CD4-positive, alpha-beta memory T cell (primary cell): Measurements from ENCODE around the gene JADE1. TPM values are rescaled to one million over a fixed set of nuclear protein-coding genes. Genes with fewer than 3 reads are reported as not detected.

Source experiments
- CTCF ChIA-PET: fragments of 350-600 bp; sonication (Branson Sonifier 250); formaldehyde crosslinking; loops from one replicate; lab custom pipeline; 2021; ENCODE audit warnings: inconsistent platforms; ENCODE audit not compliant: partially characterized antibody; lab: Charles Lee
- POLR2A ChIA-PET: fragments of 350-600 bp; sonication (Branson Sonifier 250); formaldehyde crosslinking; loops from one replicate; lab custom pipeline; 2021; ENCODE audit not compliant: partially characterized antibody; lab: Charles Lee
- DNase-seq, 5 donors: peaks; one replicate each; pipeline versions ENCODE4 v3.0.0 to v3.0.0-alpha.2; 2020 to 2022; ENCODE audit warnings: mixed read lengths in 1 of 5
- H3K27ac ChIP-seq: one replicate; pipeline ENCODE4 v1.7.0; 2013; ENCODE audit warnings: low read depth, low read length
- H3K27me3 ChIP-seq: 2 replicates; pipeline ENCODE4 v1.7.0; 2013; ENCODE audit warnings: mild to moderate bottlenecking, low read length, moderate library complexity; ENCODE audit not compliant: insufficient read depth
- H3K36me3 ChIP-seq: 2 replicates; pipeline ENCODE4 v1.7.0; 2013; ENCODE audit warnings: mild to moderate bottlenecking, low read length, moderate library complexity; ENCODE audit not compliant: insufficient read depth
- H3K4me1 ChIP-seq: 2 replicates; pipeline ENCODE4 v1.7.0; 2013; ENCODE audit warnings: mild to moderate bottlenecking, low read length, moderate library complexity; ENCODE audit not compliant: insufficient read depth
- H3K4me3 ChIP-seq, 2 donors: one replicate each; pipeline ENCODE4 v1.7.0; 2013; ENCODE audit warnings: low read length in 2 of 2, mild to moderate bottlenecking in 1 of 2
- H3K9me3 ChIP-seq, 2 donors: one replicate each; pipeline ENCODE4 v1.7.0; 2013; ENCODE audit warnings: low read length in 2 of 2, control low read depth in 1 of 2; ENCODE audit not compliant: control insufficient read depth in 1 of 2
- H3K27ac Mint-ChIP-seq, 7 donors: one replicate each; pipeline ENCODE4 v1.8.0; 2020 to 2021; ENCODE audit warnings: mixed read lengths in 7 of 7, mild to moderate bottlenecking in 6 of 7, inconsistent platforms in 3 of 7, moderate library complexity in 3 of 7
- H3K27me3 Mint-ChIP-seq, 2 donors: one replicate each; pipeline ENCODE4 v1.8.0; 2020 to 2021; ENCODE audit warnings: mixed read lengths in 2 of 2
- H3K36me3 Mint-ChIP-seq, 2 donors: one replicate each; pipeline ENCODE4 v1.8.0; 2020 to 2021; ENCODE audit warnings: mixed read lengths in 2 of 2, inconsistent platforms in 1 of 2, mild to moderate bottlenecking in 1 of 2
- H3K4me1 Mint-ChIP-seq, 4 donors: one replicate each; pipeline ENCODE4 v1.8.0; 2020 to 2021; ENCODE audit warnings: mixed read lengths in 4 of 4, mild to moderate bottlenecking in 1 of 4
- H3K4me3 Mint-ChIP-seq, 8 donors: one replicate each; pipeline ENCODE4 v1.8.0; 2020 to 2021; ENCODE audit warnings: mixed read lengths in 8 of 8, mild to moderate bottlenecking in 7 of 8, moderate library complexity in 6 of 8, inconsistent platforms in 3 of 8
- H3K9me3 Mint-ChIP-seq, 8 donors: one replicate each; pipeline ENCODE4 v1.8.0; 2020 to 2021; ENCODE audit warnings: mixed read lengths in 8 of 8, mild to moderate bottlenecking in 5 of 8, inconsistent platforms in 3 of 8, moderate library complexity in 1 of 8
- intact Hi-C: fragments of 100-400 bp; cut with micrococcal nuclease; formaldehyde crosslinking; loops from one replicate; pipeline ENCODE4 v1.15.1; 2023
- polyA plus RNA-seq, 2 donors: library from polyadenylated mRNA; unstranded; fragments of 300-500 nt; fragmentation: Illumina TruSeq; gene quantifications; one replicate each; pipeline ENCODE4 v1.2.3, GENCODE V29; 2021
- total RNA-seq, 2 experiments: library from RNA; stranded (reverse); gene quantifications; one replicate each; pipeline ENCODE4 v1.2.3, GENCODE V29; 2021

The JADE1 gene
- total RNA-seq, result 10 to 100 TPM; 65.6 to 67.3 TPM
- 10 to 100 TPM; 44.9 to 54.2 TPM for polyA plus RNA-seq

DNA sequence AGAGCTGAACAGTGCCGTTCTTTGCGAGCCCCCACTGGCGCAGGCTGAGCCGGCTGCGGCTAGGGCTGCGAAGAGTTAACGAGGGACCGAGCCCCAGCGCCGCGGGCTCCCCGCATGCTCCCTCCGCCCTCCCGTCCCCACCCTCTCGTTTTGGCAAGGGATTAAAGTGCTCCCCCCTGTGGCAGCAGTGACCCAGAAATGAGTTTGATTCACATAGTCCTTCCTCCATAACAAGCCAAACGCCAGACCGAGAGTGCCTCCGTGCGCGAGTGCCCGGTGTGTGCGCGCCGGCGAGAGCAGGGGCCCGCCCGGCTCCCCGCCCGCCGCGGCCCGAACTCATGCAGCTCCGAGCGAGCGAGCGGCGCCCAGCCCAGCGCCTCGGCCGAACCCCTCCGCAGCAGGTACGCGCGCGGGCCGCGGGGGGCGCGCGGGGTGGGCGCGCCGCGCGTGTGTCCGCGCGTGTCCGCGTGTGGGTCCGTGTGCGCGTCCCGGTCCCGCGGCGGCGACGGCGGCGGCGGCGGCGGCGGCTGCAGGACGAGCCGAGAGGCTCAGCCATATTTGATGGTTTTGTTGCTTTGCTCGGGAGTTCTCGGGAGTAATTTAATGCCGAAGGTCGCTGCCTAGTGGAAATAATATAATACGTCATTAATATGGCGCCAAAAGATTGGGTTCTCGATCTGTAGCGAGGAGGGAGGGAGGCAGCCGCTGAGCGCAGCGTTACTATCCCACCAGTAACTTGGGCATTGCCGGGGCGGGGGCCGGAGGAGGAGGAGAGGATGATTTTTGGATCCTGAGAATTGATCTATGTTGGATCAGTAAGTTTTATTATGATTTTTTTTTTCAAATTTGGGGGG, at the start of gene JADE1:
Gene JADE1, plus strand, starts transcription at position 224 of the 854 bp plus-strand sequence. CDS start 22,059 bp downstream, outside the sequence.
- Histone ChIP-seq H3K36me3 (no peaks in the 10 kb centered on the region), H3K27me3 (no peaks in the 10 kb centered on the region), H3K4me3 (peak within 1 kb of the TSS; percentile 89 to 98), H3K9me3 (no peaks in the 10 kb centered on the region), H3K27ac (peak within 1 kb of the TSS; percentile 61), H3K4me1 (peaks cover 23% of the 10 kb centered on the region)
- Mint-ChIP-seq H3K36me3 (peaks cover 0 to 12% of the 10 kb centered on the region in 2 donors), H3K4me1 (peaks cover 9 to 38% (median 18%) of the 10 kb centered on the region in 4 donors), H3K9me3 (no peaks in the 10 kb centered on the region), H3K4me3 (peak within 1 kb of the TSS; percentile 96 to 100 (median 99)), H3K27ac (peak within 1 kb of the TSS; percentile 96 to 100 (median 98)), H3K27me3 (no peaks in the 10 kb centered on the region)
- peak; percentile 88 to 94 (median 90) for DNase-seq
- ChIA-PET CTCF (interaction anchor here (1.1 to 2.4 kb wide), 4 partner anchors 11 to 235 kb away, joined by 3 to 17 read pairs (median 12); no protein-coding TSS in a partner anchor), POLR2A (interaction anchor here (0.6 to 2.3 kb wide), 11 partner anchors 45 to 844 kb away, joined by 3 to 15 read pairs (median 3); partner anchors contain the start of genes ABHD18, LARP1B, MFSD8 and SCLT1)
- intact Hi-C loops, result loop anchor here (1.0 to 5.0 kb wide), 8 partner anchors 27 to 929 kb away; partner anchors contain the start of genes ABHD18, LARP1B, MFSD8 and PLK4

DNA sequence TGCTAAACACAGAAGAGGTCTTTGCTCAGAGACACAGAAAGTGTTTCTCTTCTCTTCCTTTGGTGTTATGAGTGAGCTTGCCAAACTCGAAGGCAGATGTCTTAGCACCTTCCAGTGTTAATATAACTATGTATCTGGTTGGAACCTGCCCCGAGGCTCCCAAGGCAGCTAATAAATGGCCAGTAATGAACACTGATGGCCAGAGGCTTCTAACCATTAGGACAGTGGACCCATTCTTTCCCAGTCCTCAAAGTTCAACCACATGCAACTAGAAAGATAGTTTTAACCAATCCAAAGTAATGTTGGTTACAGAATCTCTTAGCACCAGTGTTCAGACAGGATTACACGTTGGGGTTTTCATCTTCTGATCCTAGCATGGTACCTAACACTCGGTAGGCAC, 42.7 kb upstream of the JADE1 start:
- Mint-ChIP-seq H3K4me3 (no peak overlapping the region), H3K36me3 (no peaks in the 10 kb centered on the region), H3K9me3 (no peaks in the 10 kb centered on the region), H3K4me1 (peaks cover 4 to 7% (median 4%) of the 10 kb centered on the region in 4 donors), H3K27me3 (peaks cover 0 to 1% of the 10 kb centered on the region in 2 donors), H3K27ac (no peak overlapping the region)
- Histone ChIP-seq H3K4me3 (no peak overlapping the region), H3K27me3 (no peaks in the 10 kb centered on the region), H3K4me1 (no peaks in the 10 kb centered on the region), H3K36me3 (no peaks in the 10 kb centered on the region), H3K27ac (no peak overlapping the region), H3K9me3 (no peaks in the 10 kb centered on the region)
- POLR2A ChIA-PET, result no interaction called here
- CTCF ChIA-PET, result no interaction called here
- DNase-seq, result no peak
- intact Hi-C loops, result no loop called here

DNA sequence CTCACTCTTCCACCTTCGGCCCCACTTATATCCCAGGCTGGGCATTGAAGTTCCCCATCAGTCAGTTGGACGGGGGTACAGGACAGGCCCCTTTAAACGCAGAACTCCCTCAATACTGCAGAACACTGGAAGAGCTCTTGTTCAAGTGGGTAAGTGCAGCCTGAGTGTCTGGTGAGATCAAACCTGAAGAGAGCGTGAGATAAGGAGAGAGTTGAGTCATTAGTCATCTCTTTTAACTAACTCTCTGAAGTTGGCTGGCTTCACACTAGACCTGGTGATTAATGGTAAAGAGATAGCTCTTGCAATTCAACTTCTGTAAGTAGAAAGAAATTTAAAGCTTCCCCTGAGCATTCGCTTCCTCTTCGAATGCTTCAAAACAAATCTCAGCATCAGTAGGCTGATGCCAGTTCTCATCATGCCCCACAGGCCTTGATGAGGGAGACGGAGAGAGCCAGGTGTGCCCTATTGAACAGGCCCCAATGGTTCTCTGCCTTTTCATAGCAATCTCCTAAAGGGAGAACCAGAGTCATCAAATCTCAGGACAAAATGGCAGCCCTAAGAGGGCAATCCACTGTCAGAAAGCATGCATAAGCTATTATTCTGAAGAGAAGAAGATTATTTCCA, 41.0 kb upstream of the JADE1 start:
- H3K27me3 ChIP-seq, result no peaks in the 10 kb centered on the region
- CTCF ChIA-PET, result interaction anchor here (0.6 to 1.4 kb wide), 3 partner anchors 17 to 120 kb away, joined by 3 to 4 read pairs (median 3); no protein-coding TSS in a partner anchor
- H3K36me3 ChIP-seq, result no peaks in the 10 kb centered on the region
- H3K9me3 Mint-ChIP-seq, result no peaks in the 10 kb centered on the region
- H3K4me1 Mint-ChIP-seq, result peaks cover 4 to 7% (median 4%) of the 10 kb centered on the region in 4 donors
- no peak overlapping the region for H3K4me3 ChIP-seq
- no peaks in the 10 kb centered on the region for H3K4me1 ChIP-seq
- no peaks in the 10 kb centered on the region for H3K9me3 ChIP-seq
- intact Hi-C loops, result no loop called here
- H3K27ac Mint-ChIP-seq, result no peak overlapping the region
- H3K27ac ChIP-seq, result no peak overlapping the region
- POLR2A ChIA-PET, result no interaction called here
- DNase-seq, result no peak
- no peak overlapping the region for H3K4me3 Mint-ChIP-seq
- peaks cover 0 to 1% of the 10 kb centered on the region in 2 donors for H3K27me3 Mint-ChIP-seq
- H3K36me3 Mint-ChIP-seq, result no peaks in the 10 kb centered on the region

DNA sequence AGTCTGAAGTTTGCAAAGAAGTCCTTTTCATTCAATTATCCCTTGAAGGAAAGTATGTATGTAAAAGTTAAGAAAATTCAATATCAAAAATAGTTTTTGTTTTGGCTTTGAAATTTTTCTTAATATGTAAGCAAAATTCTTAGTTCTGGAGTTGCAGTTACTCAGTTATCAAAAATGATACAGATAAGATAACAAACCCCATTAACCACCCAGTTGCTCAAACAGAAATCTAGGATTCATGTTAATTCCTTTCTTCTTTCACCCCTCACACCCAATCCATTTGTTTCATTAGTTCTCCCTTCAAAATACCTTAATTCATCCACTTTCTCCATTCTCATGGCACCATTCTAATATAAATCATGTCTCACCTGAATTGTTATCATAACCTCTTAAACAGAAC, 40.5 kb upstream of the JADE1 start:
- intact Hi-C loops, result no loop called here
- Mint-ChIP-seq H3K27me3 (peaks cover 0 to 1% of the 10 kb centered on the region in 2 donors), H3K4me1 (peaks cover 4 to 7% (median 4%) of the 10 kb centered on the region in 4 donors), H3K27ac (no peak overlapping the region), H3K36me3 (no peaks in the 10 kb centered on the region), H3K9me3 (no peaks in the 10 kb centered on the region), H3K4me3 (no peak overlapping the region)
- no peaks in the 10 kb centered on the region for H3K27me3 ChIP-seq
- no peaks in the 10 kb centered on the region for H3K9me3 ChIP-seq
- ChIA-PET CTCF (no interaction called here), POLR2A (no interaction called here)
- no peak overlapping the region for H3K27ac ChIP-seq
- H3K36me3 ChIP-seq, result no peaks in the 10 kb centered on the region
- no peak overlapping the region for H3K4me3 ChIP-seq
- H3K4me1 ChIP-seq, result no peaks in the 10 kb centered on the region
- no peak for DNase-seq

DNA sequence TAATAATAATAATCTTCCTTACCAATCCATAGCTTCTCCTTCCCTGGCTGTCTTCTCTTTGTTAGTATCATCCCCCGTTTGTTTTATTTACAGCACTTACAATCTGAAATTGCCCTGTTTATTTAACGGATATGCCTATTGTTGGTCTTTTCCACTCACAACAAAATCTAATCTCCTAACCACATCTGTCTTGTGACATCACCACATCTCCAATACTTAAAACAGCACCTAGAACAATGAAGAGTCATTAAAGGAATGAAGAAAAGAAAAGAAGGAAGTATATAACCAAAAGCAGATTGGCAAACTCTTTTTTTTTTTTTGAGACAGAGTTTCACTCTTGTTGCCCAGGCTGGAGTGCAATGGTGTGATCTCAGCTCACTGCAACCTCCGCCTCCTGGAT, 38.7 kb upstream of the JADE1 start:
- Mint-ChIP-seq H3K27me3 (peaks cover 0 to 2% of the 10 kb centered on the region in 2 donors), H3K4me3 (peak overlapping the region in 1 of 8 donors; percentile 13), H3K36me3 (no peaks in the 10 kb centered on the region), H3K9me3 (no peaks in the 10 kb centered on the region), H3K27ac (no peak overlapping the region), H3K4me1 (peaks cover 4 to 7% (median 4%) of the 10 kb centered on the region in 4 donors)
- DNase-seq, result peak in 3 of 5 donors; percentile 9 to 29 (median 12)
- Histone ChIP-seq H3K9me3 (no peaks in the 10 kb centered on the region), H3K4me1 (no peaks in the 10 kb centered on the region), H3K4me3 (no peak overlapping the region), H3K27ac (no peak overlapping the region), H3K27me3 (no peaks in the 10 kb centered on the region), H3K36me3 (no peaks in the 10 kb centered on the region)
- ChIA-PET POLR2A (no interaction called here), CTCF (interaction anchor here (1.4 kb wide), 1 partner anchor 41 kb away, joined by 3 read pairs; no protein-coding TSS in a partner anchor)
- intact Hi-C loops, result no loop called here

DNA sequence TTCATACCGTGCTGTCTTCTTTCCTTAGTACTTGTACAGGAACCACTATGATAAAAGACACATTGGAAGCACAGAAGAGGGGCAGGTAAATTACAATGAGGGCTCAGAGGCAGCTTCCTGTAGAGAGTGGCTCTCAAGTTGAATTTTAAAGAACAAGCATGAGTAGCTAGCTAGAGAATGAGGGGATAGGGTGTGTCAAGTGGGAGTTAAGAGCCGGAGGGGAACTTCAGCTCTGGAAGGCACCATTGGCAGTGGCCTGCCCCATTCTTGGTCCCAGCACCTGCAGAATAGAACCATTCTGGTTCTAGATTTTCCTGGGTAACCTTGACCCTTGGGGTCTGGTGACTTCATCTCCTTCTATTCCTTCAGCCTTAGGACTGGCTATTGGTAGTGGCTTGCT, 34.0 kb upstream of the JADE1 start:
- H3K27me3 ChIP-seq, result no peaks in the 10 kb centered on the region
- Mint-ChIP-seq H3K36me3 (no peaks in the 10 kb centered on the region), H3K9me3 (no peaks in the 10 kb centered on the region), H3K27ac (no peak overlapping the region), H3K4me1 (peaks cover 2 to 5% (median 3%) of the 10 kb centered on the region in 4 donors), H3K27me3 (peaks cover 1 to 4% of the 10 kb centered on the region in 2 donors), H3K4me3 (no peak overlapping the region)
- no peaks in the 10 kb centered on the region for H3K36me3 ChIP-seq
- no peaks in the 10 kb centered on the region for H3K9me3 ChIP-seq
- ChIA-PET POLR2A (no interaction called here), CTCF (no interaction called here)
- intact Hi-C loops, result no loop called here
- no peak for DNase-seq
- H3K4me3 ChIP-seq, result no peak overlapping the region
- no peak overlapping the region for H3K27ac ChIP-seq
- H3K4me1 ChIP-seq, result no peaks in the 10 kb centered on the region

DNA sequence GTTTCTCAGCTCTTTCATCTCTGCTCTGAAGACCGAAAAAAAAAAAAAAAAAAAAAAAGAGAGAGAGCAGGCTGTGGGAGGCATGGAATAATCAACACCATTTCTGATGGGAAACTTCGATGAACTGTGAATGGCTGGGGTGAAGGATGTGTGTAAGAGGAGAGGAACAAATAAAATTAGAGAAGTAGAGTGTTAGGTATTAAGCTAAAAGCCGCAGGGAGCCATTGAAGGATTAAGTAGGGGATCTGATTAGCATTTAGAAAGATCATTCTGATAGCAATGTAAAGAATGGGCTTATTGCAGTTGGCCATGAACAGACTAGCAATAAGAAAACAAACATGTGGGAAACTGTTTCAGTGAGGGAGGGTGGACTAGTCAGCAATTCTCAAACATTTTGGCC, 33.6 kb upstream of the JADE1 start:
- intact Hi-C loops, result no loop called here
- Histone ChIP-seq H3K36me3 (no peaks in the 10 kb centered on the region), H3K27ac (no peak overlapping the region), H3K4me1 (no peaks in the 10 kb centered on the region), H3K9me3 (no peaks in the 10 kb centered on the region), H3K27me3 (no peaks in the 10 kb centered on the region), H3K4me3 (no peak overlapping the region)
- H3K27me3 Mint-ChIP-seq, result peaks cover 1 to 4% of the 10 kb centered on the region in 2 donors
- no peak overlapping the region for H3K4me3 Mint-ChIP-seq
- POLR2A ChIA-PET, result no interaction called here
- no peak overlapping the region for H3K27ac Mint-ChIP-seq
- H3K36me3 Mint-ChIP-seq, result no peaks in the 10 kb centered on the region
- H3K9me3 Mint-ChIP-seq, result no peaks in the 10 kb centered on the region
- peaks cover 0 to under 1% (median under 1%) of the 10 kb centered on the region in 4 donors for H3K4me1 Mint-ChIP-seq
- CTCF ChIA-PET, result no interaction called here
- DNase-seq, result no peak
